Thymus (tissue), 11 donors: Measurements from ENCODE around the gene SEMA3G. TPM values are rescaled to one million over a fixed set of nuclear protein-coding genes. Genes with fewer than 3 reads are reported as not detected.

ENCODE experiments used
- DNase-seq, 9 donors: peaks; one replicate each; pipeline ENCODE4 v3.0.0-alpha.2; 2013; ENCODE audit warnings: low spot score in 9 of 9, low read depth in 6 of 9, missing footprints in 1 of 9
- H3K27ac ChIP-seq, 2 donors: one replicate each; pipeline ENCODE4 v1.5.1; 2013; ENCODE audit warnings: control low read depth in 1 of 2, low read depth in 1 of 2, low read length in 1 of 2, mild to moderate bottlenecking in 1 of 2, moderate library complexity in 1 of 2
- H3K27me3 ChIP-seq, 2 donors: one replicate each; pipeline ENCODE4 v1.5.1; 2013; ENCODE audit warnings: low read length in 1 of 2; ENCODE audit not compliant: control insufficient read depth in 2 of 2, insufficient read depth in 1 of 2
- H3K36me3 ChIP-seq, 2 donors: one replicate each; pipeline ENCODE4 v1.5.1; 2013; ENCODE audit warnings: low read length in 1 of 2, mild to moderate bottlenecking in 1 of 2, moderate library complexity in 1 of 2; ENCODE audit not compliant: control insufficient read depth in 2 of 2, insufficient read depth in 2 of 2
- H3K4me1 ChIP-seq, 2 donors: one replicate each; pipeline ENCODE4 v1.5.1; 2013; ENCODE audit warnings: low read length in 2 of 2; ENCODE audit not compliant: control insufficient read depth in 2 of 2, insufficient read depth in 2 of 2
- H3K4me3 ChIP-seq, 2 donors: one replicate each; pipeline ENCODE4 v1.5.1; 2013; ENCODE audit warnings: low read length in 2 of 2, control low read depth in 1 of 2, mild to moderate bottlenecking in 1 of 2
- H3K9me3 ChIP-seq, 2 donors: one replicate each; pipeline ENCODE4 v1.5.1; 2013; ENCODE audit warnings: low read length in 1 of 2, mild to moderate bottlenecking in 1 of 2; ENCODE audit not compliant: control insufficient read depth in 2 of 2, insufficient read depth in 1 of 2
- WGBS: extraction: QIAGEN DNeasy Blood & Tissue Kit; methylation state at CpG from one replicate; pipeline ENCODE4 v1.1.7; 2013; 5-methylcytosine and 5-hydroxymethylcytosine counted together
- polyA plus RNA-seq: library from polyadenylated mRNA; stranded (reverse); fragments of 200-250 nt; gene quantifications from one replicate; pipeline ENCODE4 v1.2.3, GENCODE V29; 2013
- total RNA-seq: library from RNA; stranded (reverse); fragments of 120-200 nt; gene quantifications from one replicate; pipeline ENCODE4 v1.2.4, GENCODE V29; 2013
- donor health status: healthy.

The SEMA3G gene
- total and polyA plus RNA-seq, 2 donors = 0.80 to 6.4 TPM

- WGBS = 95% methylated on average over 11 of the region's 11 CpGs
- H3K4me3 ChIP-seq = no peak overlapping the region
- peaks cover 7 to 15% of the 10 kb centered on the region in 2 donors for H3K4me1 ChIP-seq
- no peaks in the 10 kb centered on the region for H3K36me3 ChIP-seq
- no peaks in the 10 kb centered on the region for H3K9me3 ChIP-seq
- no peak for DNase-seq
- no peak overlapping the region for H3K27ac ChIP-seq
- no peaks in the 10 kb centered on the region for H3K27me3 ChIP-seq
Observed at GRCh38 chr3:52450489-52451236, 5.8 kb upstream of the SEMA3G start.

GRCh38 chr3:52447512-52448355 lies 2.8 kb upstream of the SEMA3G start:
- DNase-seq = no peak
- H3K4me1 ChIP-seq = peaks cover 2 to 10% of the 10 kb centered on the region in 2 donors
- H3K4me3 ChIP-seq = no peak overlapping the region
- 92% methylated on average over 12 of the region's 12 CpGs for WGBS
- no peaks in the 10 kb centered on the region for H3K27me3 ChIP-seq
- H3K36me3 ChIP-seq = no peaks in the 10 kb centered on the region
- H3K9me3 ChIP-seq = no peaks in the 10 kb centered on the region
- H3K27ac ChIP-seq = no peak overlapping the region

GRCh38 chr3:52446631-52447511 lies 2.0 kb upstream of the SEMA3G start:
- peak in 8 of 9 donors; percentile 60 to 87 (median 74) for DNase-seq
- no peaks in the 10 kb centered on the region for H3K9me3 ChIP-seq
- H3K27me3 ChIP-seq = no peaks in the 10 kb centered on the region
- no peak overlapping the region for H3K27ac ChIP-seq
- no peak overlapping the region for H3K4me3 ChIP-seq
- no peaks in the 10 kb centered on the region for H3K36me3 ChIP-seq
- WGBS = 40% methylated on average over 13 of the region's 13 CpGs
- peaks cover 2 to 10% of the 10 kb centered on the region in 2 donors for H3K4me1 ChIP-seq

- no peak for DNase-seq
- no peak overlapping the region for H3K27ac ChIP-seq
- 93% methylated on average over 4 of the region's 4 CpGs for WGBS
Observed at GRCh38 chr3:52446042-52446441, 1.1 kb upstream of the SEMA3G start.

GRCh38 chr3:52443791-52444687 lies 864 bp downstream of the SEMA3G start:
- WGBS = 96% methylated on average over 25 of the region's 25 CpGs
- DNase-seq = no peak
- H3K27ac ChIP-seq = no peak overlapping the region

More at GRCh38 chr3:52446042-52446441, 1.1 kb upstream of the SEMA3G start:
- no peaks in the 10 kb centered on the region for H3K9me3 ChIP-seq
- H3K4me1 ChIP-seq = peaks cover 2 to 10% of the 10 kb centered on the region in 2 donors
- no peaks in the 10 kb centered on the region for H3K36me3 ChIP-seq
- H3K4me3 ChIP-seq = no peak overlapping the region
- H3K27me3 ChIP-seq = no peaks in the 10 kb centered on the region

GRCh38 chr3:52443268-52443610 lies 1.7 kb downstream of the SEMA3G start:
- Histone ChIP-seq H3K27ac (no peak overlapping the region), H3K4me1 (peaks cover 2 to 10% of the 10 kb centered on the region in 2 donors), H3K4me3 (no peak overlapping the region), H3K9me3 (no peaks in the 10 kb centered on the region), H3K27me3 (no peaks in the 10 kb centered on the region), H3K36me3 (no peaks in the 10 kb centered on the region)
- DNase-seq = no peak
- 95% methylated on average over 8 of the region's 8 CpGs for WGBS

More at GRCh38 chr3:52443791-52444687, 864 bp downstream of the SEMA3G start:
- H3K36me3 ChIP-seq = no peaks in the 10 kb centered on the region
- H3K27me3 ChIP-seq = no peaks in the 10 kb centered on the region
- H3K9me3 ChIP-seq = no peaks in the 10 kb centered on the region
- H3K4me3 ChIP-seq = no peak overlapping the region
- peaks cover 2 to 10% of the 10 kb centered on the region in 2 donors for H3K4me1 ChIP-seq

GRCh38 chr3:52442409-52443267 lies 2.3 kb downstream of the SEMA3G start:
- Histone ChIP-seq H3K27ac (no peak overlapping the region), H3K4me1 (peaks cover 2 to 10% of the 10 kb centered on the region in 2 donors)

More at GRCh38 chr3:52442409-52443267, 2.3 kb downstream of the SEMA3G start:
- 97% methylated on average over 16 of the region's 16 CpGs for WGBS
- Histone ChIP-seq H3K27me3 (no peaks in the 10 kb centered on the region), H3K9me3 (no peaks in the 10 kb centered on the region), H3K36me3 (no peaks in the 10 kb centered on the region), H3K4me3 (no peak overlapping the region)
- DNase-seq = no peak
